Adrenal gland (tissue), 12 donors: ENCODE data around the gene BHLHE40. TPM values are rescaled to one million over a fixed set of nuclear protein-coding genes. Genes with fewer than 3 reads are reported as not detected.

ENCODE experiments used
- DNase-seq, 7 donors: peaks; one replicate each; pipeline ENCODE4 v3.0.0-alpha.2; 2019 to 2020
- H3K27ac ChIP-seq, 5 donors: fragments of 200-600 bp; sonication (generic) in 4 of 5; 1 replicate in 3 of 5; 2 replicates in 2 of 5; pipeline versions ENCODE4 v1.5.1 to v1.8.0; 2016 to 2020; ENCODE audit warnings: mild to moderate bottlenecking in 1 of 5
- H3K27me3 ChIP-seq: fragments of 200-600 bp; 2 replicates; pipeline ENCODE4 v1.8.0; 2021
- H3K36me3 ChIP-seq, 2 donors: fragments of 200-600 bp; replicated peaks in 1 of 2; 1 replicate in 1 of 2; 2 replicates in 1 of 2; pipeline versions ENCODE4 v1.5.1 to v1.8.0; 2018 to 2022
- H3K4me1 ChIP-seq, 2 donors: fragments of 200-600 bp; replicated peaks in 1 of 2; 1 replicate in 1 of 2; 2 replicates in 1 of 2; pipeline versions ENCODE4 v1.5.1 to v1.8.0; 2018 to 2021
- H3K4me3 ChIP-seq, 4 donors: fragments of 200-600 bp; sonication (generic) in 3 of 4; one replicate each; pipeline ENCODE4 v1.5.1; 2016 to 2018
- H3K9me3 ChIP-seq, 3 donors: fragments of 200-600 bp; sonication (generic) in 1 of 3; replicated peaks in 1 of 3; 1 replicate in 2 of 3; 2 replicates in 1 of 3; pipeline versions ENCODE4 v1.5.1 to v1.8.0; 2016 to 2021
- CTCF ChIP-seq, 6 experiments: fragments of 450-650 bp in 4 of 6; fragments of 200-600 bp in 2 of 6; sonication (generic) in 1 of 6; IDR thresholded peaks; 1 replicate in 5 of 6; 2 replicates in 1 of 6; pipeline versions ENCODE4 v1.5.1 to v1.8.0; 2016 to 2021; ENCODE audit warnings: antibody characterized with exemption in 6 of 6, mild to moderate bottlenecking in 2 of 6, moderate library complexity in 1 of 6
- POLR2A ChIP-seq, 2 donors: fragments of 450-650 bp; IDR thresholded peaks; one replicate each; pipeline ENCODE4 v1.6.1; 2017; ENCODE audit warnings: antibody characterized with exemption in 2 of 2, mild to moderate bottlenecking in 2 of 2, moderate library complexity in 1 of 2
- WGBS, 4 donors: extraction: QIAGEN DNeasy Blood & Tissue Kit in 2 of 4; methylation state at CpG; one replicate each; pipeline versions ENCODE4 v1.1.5 to v1.1.7; 2013 to 2017; 5-methylcytosine and 5-hydroxymethylcytosine counted together
- intact Hi-C, 2 donors: fragments of 100-400 bp; cut with DNase I; formaldehyde crosslinking; loops; one replicate each; pipeline versions ENCODE4 v1.14.1 to v1.15.0; 2022 to 2023
- polyA plus RNA-seq, 3 donors: library from polyadenylated mRNA; stranded (reverse); fragments of 200-250 nt in 2 of 3; fragments of 350-450 nt in 1 of 3; fragmentation: Illumina TruSeq in 1 of 3; extraction: RNeasy Lipid Tissue Mini Kit (QIAGEN cat#74804) in 1 of 3; gene quantifications; one replicate each; pipeline ENCODE4 v1.2.3, GENCODE V29; 2013 to 2014
- total RNA-seq, 9 donors: library from RNA; depleted of rRNA in 4 of 9; stranded (reverse); fragments of >200 nt in 4 of 9; fragments of 120-200 nt in 1 of 9; fragmentation: NEBNext Ultra II Directional in 1 of 9; extraction: Animal tissue kit (Norgen Biotek cat#: 25700) in 1 of 9; gene quantifications; one replicate each; pipeline versions ENCODE4 v1.1.0 to v1.2.4, GENCODE V29; 2013 to 2023
- donor health status: healthy with polysubstance abuse.
- donor health status: Bipolar disorder and iron deficiency.
- donor health status: DM: yes; HTN: yes; CAD: no.
- donor health status: DM: no; HTN: no; CAD: no.
- donor health status: DM: no; HTN: no; CAD: no.
- donor health status: DM: yes; HTN: yes; CAD: no.

Gene BHLHE40
- total and polyA plus RNA-seq, 12 donors = 3.4 to 224 (median 75.5) TPM

GRCh38 chr3:4978966-4979427, 240 bp upstream of the BHLHE40 start:
- Histone ChIP-seq H3K27ac (peak overlapping the region; percentile 98 to 100 (median 99)), H3K36me3 (peaks cover 0 to 28% of the 10 kb centered on the region in 2 donors), H3K4me1 (peaks cover 34 to 35% of the 10 kb centered on the region in 2 donors), H3K27me3 (no peaks in the 10 kb centered on the region), H3K9me3 (no peaks in the 10 kb centered on the region), H3K4me3 (peak overlapping the region in 2 of 4 donors; percentile 66 to 87)
- 0 to 2% (median 1%) methylated on average over 7 to 31 of the region's 31 CpGs for WGBS, 4 donors
- intact Hi-C loops = loop anchor here (5.0 to 10.0 kb wide), 3 partner anchors 74 to 257 kb away; no protein-coding TSS in a partner anchor
- no peak for TF ChIP-seq CTCF (IDR thresholded peaks at IDR 0.05)
- TF ChIP-seq POLR2A (IDR thresholded peaks at IDR 0.05) = no peak
- DNase-seq = peak; percentile 97 to 99 (median 99)

- WGBS, 4 donors = 5 to 12% (median 7%) methylated on average over 16 to 32 of the region's 32 CpGs
- Histone ChIP-seq H3K4me1 (peaks cover 47 to 49% of the 10 kb centered on the region in 2 donors), H3K27ac (peak overlapping the region; percentile 93 to 100 (median 99)), H3K36me3 (peaks cover 0 to 29% of the 10 kb centered on the region in 2 donors), H3K4me3 (peak overlapping the region; percentile 66 to 96 (median 82)), H3K27me3 (no peaks in the 10 kb centered on the region), H3K9me3 (no peaks in the 10 kb centered on the region)
- intact Hi-C loops = loop anchor here (5.0 kb wide), 2 partner anchors 42 to 258 kb away; no protein-coding TSS in a partner anchor
- TF ChIP-seq CTCF (IDR thresholded peaks at IDR 0.05) (peak; percentile 91 to 99 (median 98)), POLR2A (IDR thresholded peaks at IDR 0.05) (peak in 1 of 2 donors; percentile 82)
- DNase-seq = peak; percentile 92 to 97 (median 95)
These were observed 1.3 kb downstream of the BHLHE40 start for GRCh38 chr3:4980229-4981203.

GRCh38 chr3:4981294-4981664, 2.0 kb downstream of the BHLHE40 start:
- no peaks in the 10 kb centered on the region for H3K27me3 ChIP-seq
- H3K27ac ChIP-seq = peak overlapping the region; percentile 62 to 100 (median 98)
- intact Hi-C loops = loop anchor here (5.0 kb wide), 2 partner anchors 41 to 259 kb away; no protein-coding TSS in a partner anchor
- peaks cover 53% of the 10 kb centered on the region in 2 donors for H3K4me1 ChIP-seq
- no peaks in the 10 kb centered on the region for H3K9me3 ChIP-seq
- DNase-seq = peak in 1 of 7 donors; percentile 32
- no peak for TF ChIP-seq CTCF (IDR thresholded peaks at IDR 0.05)
- peaks cover 0 to 29% of the 10 kb centered on the region in 2 donors for H3K36me3 ChIP-seq
- H3K4me3 ChIP-seq = peak overlapping the region in 3 of 4 donors; percentile 34 to 87 (median 66)
- WGBS, 4 donors = 8 to 22% (median 14%) methylated on average over 3 of the region's 3 CpGs
